Endothelial cell of umbilical vein (primary cell): ENCODE measurements around the gene CHST3. TPM values are rescaled to one million over a fixed set of nuclear protein-coding genes. Genes with fewer than 3 reads are reported as not detected.

Experiments
- BruUV-seq: library from RNA; stranded (reverse); fragments of 400-500 nt; replicated peaks from 2 replicates; lab custom pipeline; 2021; lab: Mats Ljungman, UMichigan
- CTCF ChIA-PET: fragments of 300-600, 350-600 bp; sonication (Branson Sonifier 250); formaldehyde crosslinking; loops from one replicate; lab custom pipeline; 2021; ENCODE audit warnings: antibody characterized with exemption, inconsistent platforms; lab: Charles Lee
- POLR2A ChIA-PET: fragments of 300-600, 350-600 bp; sonication (Branson Sonifier 250); formaldehyde crosslinking; loops from one replicate; lab custom pipeline; 2021; ENCODE audit warnings: antibody characterized with exemption, inconsistent platforms; lab: Charles Lee
- DNase-seq: peaks from one replicate; pipeline ENCODE4 v3.0.0-alpha.2; 2011; ENCODE audit warnings: low read depth, low spot score
- FAIRE-seq: peaks from 2 replicates; lab custom pipeline; 2011; peaks lifted over from hg19 to GRCh38; lab: Jason Lieb, UNC
- H2AFZ ChIP-seq: 2 replicates; pipeline ENCODE4 v1.6.0; 2012; ENCODE audit warnings: low read depth, low read length, control low read depth, inconsistent platforms
- H3K27ac ChIP-seq: 2 replicates; pipeline ENCODE4 v1.5.1; 2011; ENCODE audit warnings: low read depth, mild to moderate bottlenecking, control low read depth, low read length, moderate library complexity; ENCODE audit not compliant: insufficient read depth
- H3K27me3 ChIP-seq, 2 experiments: 2 replicates each; pipeline versions ENCODE4 v1.6.0 to v1.6.1; 2011; ENCODE audit warnings: low read length in 2 of 2, mixed read lengths in 1 of 2; ENCODE audit not compliant: control insufficient read depth in 2 of 2, insufficient read depth in 2 of 2
- H3K36me3 ChIP-seq, 2 experiments: 2 replicates in 1 of 2; 3 replicates in 1 of 2; pipeline ENCODE4 v1.5.1; 2011; ENCODE audit warnings: low read length in 2 of 2, mild to moderate bottlenecking in 1 of 2, moderate library complexity in 1 of 2; ENCODE audit not compliant: control insufficient read depth in 2 of 2, insufficient read depth in 2 of 2; ENCODE audit errors: extremely low read depth in 1 of 2
- H3K4me1 ChIP-seq: 3 replicates; pipeline ENCODE4 v1.5.1; 2011; ENCODE audit warnings: mild to moderate bottlenecking, low read length; ENCODE audit not compliant: control insufficient read depth, insufficient read depth; ENCODE audit errors: extremely low read depth
- H3K4me2 ChIP-seq: 2 replicates; pipeline ENCODE4 v1.6.1; 2011; ENCODE audit warnings: low read length, control low read depth, mixed read lengths; ENCODE audit not compliant: insufficient read depth
- H3K4me3 ChIP-seq, 3 experiments: fragments of 200-600 bp in 1 of 3; sonication (generic), shearing (Covaris generic) in 1 of 3; replicated peaks in 1 of 3; 2 replicates each; pipeline ENCODE4 v1.5.1; 2011 to 2016; ENCODE audit warnings: control low read depth in 3 of 3, low read length in 3 of 3, mild to moderate bottlenecking in 2 of 3, inconsistent platforms in 1 of 3, low read depth in 1 of 3, moderate library complexity in 1 of 3; ENCODE audit not compliant: insufficient read depth in 1 of 3
- H3K79me2 ChIP-seq: 2 replicates; pipeline ENCODE4 v1.6.0; 2012; ENCODE audit warnings: low read length, inconsistent platforms; ENCODE audit not compliant: control insufficient read depth, insufficient read depth
- H3K9ac ChIP-seq: replicated peaks from 2 replicates; pipeline ENCODE3; 2011; ENCODE audit warnings: low read length, control low read depth; ENCODE audit not compliant: insufficient read depth; ENCODE audit errors: extremely low read depth
- H3K9me1 ChIP-seq: replicated peaks from 3 replicates; pipeline ENCODE4 v1.6.0; 2011; ENCODE audit warnings: mild to moderate bottlenecking, low read length; ENCODE audit not compliant: control insufficient read depth, insufficient read depth; ENCODE audit errors: extremely low read depth
- H3K9me3 ChIP-seq: replicated peaks from 2 replicates; pipeline ENCODE4 v1.5.1; 2012; ENCODE audit warnings: low read length, inconsistent platforms; ENCODE audit not compliant: control insufficient read depth, insufficient read depth
- H4K20me1 ChIP-seq: replicated peaks from 2 replicates; pipeline ENCODE3; 2011; ENCODE audit warnings: mild to moderate bottlenecking, low read length; ENCODE audit not compliant: control insufficient read depth, insufficient read depth; ENCODE audit errors: extremely low read depth
- EZH2 ChIP-seq: IDR thresholded peaks from 2 replicates; pipeline ENCODE4 v1.6.1; 2012; ENCODE audit warnings: borderline replicate concordance, low read depth, mild to moderate bottlenecking, moderate library complexity, low read length, inconsistent platforms; ENCODE audit not compliant: severe bottlenecking
- FOS ChIP-seq: IDR thresholded peaks from 2 replicates; pipeline ENCODE4 v1.6.1; 2011; ENCODE audit warnings: mild to moderate bottlenecking, low read length, moderate library complexity, borderline replicate concordance; ENCODE audit not compliant: insufficient read depth
- GATA2 ChIP-seq: IDR thresholded peaks from 2 replicates; pipeline ENCODE4 v1.7.0; 2011; ENCODE audit warnings: low read depth, mild to moderate bottlenecking, moderate library complexity, mixed read lengths, low read length; ENCODE audit not compliant: insufficient read length, insufficient read depth
- JUN ChIP-seq: IDR thresholded peaks from 2 replicates; pipeline ENCODE4 v1.6.1; 2011; ENCODE audit warnings: borderline replicate concordance, low read depth; ENCODE audit not compliant: insufficient read length, insufficient read depth
- MAX ChIP-seq: IDR thresholded peaks from 2 replicates; pipeline ENCODE4 v1.6.1; 2011; ENCODE audit not compliant: insufficient read depth, insufficient read length
- MYC ChIP-seq: IDR thresholded peaks from one replicate; pipeline ENCODE4 v1.6.1; 2011; ENCODE audit warnings: mild to moderate bottlenecking, low read depth, low read length
- POLR2A ChIP-seq: IDR thresholded peaks from 2 replicates; pipeline ENCODE4 v1.6.1; 2012; ENCODE audit warnings: low read depth, mild to moderate bottlenecking, control low read depth, low read length
- POLR2AphosphoS5 ChIP-seq: IDR thresholded peaks from 2 replicates; pipeline ENCODE4 v1.6.1; 2012; ENCODE audit warnings: low read depth, mild to moderate bottlenecking, control low read depth, low read length, moderate library complexity; ENCODE audit not compliant: insufficient read depth
- dilution Hi-C: fragments of 300-500 bp; cut with MboI; formaldehyde crosslinking; loops from one replicate; pipeline ENCODE4 v1.15.0; 2019; ENCODE audit warnings: low sequenced_read_pairs; ENCODE audit not compliant: extremely low pct_ligation_motif_present
- intact Hi-C: fragments of 100-400 bp; cut with micrococcal nuclease; formaldehyde crosslinking; loops from one replicate; pipeline ENCODE4 v1.10.0; 2022
- polyA plus RNA-seq, 4 experiments: library from polyadenylated mRNA; depleted of rRNA in 3 of 4; stranded (reverse) in 3 of 4; unstranded in 1 of 4; fragments of >200 nt; gene quantifications; 2 replicates each; pipeline versions ENCODE4 v1.2.1 to v1.2.3, GENCODE V29; 2011 to 2012; ENCODE audit warnings: missing spikeins in 1 of 4
- total RNA-seq: library from RNA; stranded (reverse); gene quantifications from 2 replicates; pipeline ENCODE4 v1.2.3, GENCODE V29; 2021
- TF ChIP-seq, protein P1 (sequence below), 2 donors: IDR thresholded peaks; 1 replicate in 1 of 2; 2 replicates in 1 of 2; pipeline ENCODE4 v1.5.1; 2011; ENCODE audit warnings: low read length in 2 of 2, mild to moderate bottlenecking in 2 of 2, moderate library complexity in 2 of 2, control low read depth in 1 of 2, inconsistent platforms in 1 of 2, low read depth in 1 of 2; ENCODE audit not compliant: insufficient read depth in 1 of 2; ENCODE audit errors: extremely low read depth in 1 of 2

Gene CHST3
- total and polyA plus RNA-seq, 2 donors (not counting 3 experiments of a cell fraction or from before 2014, with no cell fraction given), result 5.5 to 11.5 TPM

DNA sequence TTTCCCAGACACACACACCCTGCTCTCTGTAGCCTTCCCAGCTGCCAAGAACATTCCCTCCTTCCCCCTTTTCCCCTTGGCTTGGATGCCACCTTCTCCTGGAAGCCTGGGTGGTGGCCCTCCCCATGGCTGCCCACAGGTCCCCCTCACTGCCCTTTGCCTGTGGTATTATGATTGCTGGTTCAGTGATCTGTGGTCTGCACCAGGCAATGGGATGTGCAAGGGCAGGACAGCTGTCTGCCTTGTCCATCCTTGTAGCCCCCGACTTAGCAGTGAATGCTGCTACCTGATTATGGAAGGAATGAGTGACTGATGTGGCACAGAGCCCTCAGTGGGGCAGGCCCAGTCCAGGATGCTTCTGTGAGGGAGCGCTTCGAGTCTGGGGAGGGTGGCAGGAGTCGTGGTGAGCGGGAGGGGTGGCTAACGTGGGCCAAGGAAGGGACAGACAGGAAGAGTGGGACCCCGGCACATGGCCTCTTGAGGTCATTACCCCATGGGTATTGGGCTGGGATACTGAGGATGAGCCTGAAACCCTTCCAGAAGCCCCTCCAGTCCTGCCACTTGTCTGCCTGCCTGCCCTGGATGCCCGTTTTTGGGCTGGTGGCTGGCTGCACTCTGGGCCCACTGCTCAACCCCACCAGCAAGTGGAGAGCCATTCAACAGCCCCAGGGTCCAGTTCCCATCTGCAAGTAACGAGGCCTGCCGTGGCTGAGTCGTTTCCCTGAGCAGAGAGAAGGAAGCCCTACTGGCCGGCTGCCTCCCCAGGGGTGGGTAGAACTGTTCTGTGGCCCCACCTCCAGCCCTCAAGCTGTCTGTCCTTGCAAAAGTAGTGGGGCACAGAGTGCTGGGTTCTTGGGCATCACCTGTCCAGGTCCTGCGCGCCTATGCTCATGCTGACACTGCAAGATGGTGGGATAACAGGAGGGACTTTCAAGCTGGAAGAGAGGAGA lies 8.8 kb downstream of the CHST3 start:
- DNase-seq, result no peak
- POLR2A ChIA-PET, result no interaction called here
- FAIRE-seq, result no peak
- no peak overlapping the region for H3K9ac ChIP-seq
- H3K9me3 ChIP-seq, result no peaks in the 10 kb centered on the region
- dilution Hi-C loops, result no loop called here
- H4K20me1 ChIP-seq, result no peaks in the 10 kb centered on the region
- no peak overlapping the region for H3K4me3 ChIP-seq
- peaks cover 28% of the 10 kb centered on the region for H3K4me1 ChIP-seq
- intact Hi-C loops, result no loop called here
- peaks cover 17% of the 10 kb centered on the region for H3K79me2 ChIP-seq
- H3K27me3 ChIP-seq, result no peaks in the 10 kb centered on the region
- no peak overlapping the region for H2AFZ ChIP-seq
- BruUV-seq, result no TSS peak
- no peaks in the 10 kb centered on the region for H3K36me3 ChIP-seq
- H3K4me2 ChIP-seq, result no peak overlapping the region
- TF ChIP-seq MAX (no peak), POLR2A (no peak)
- CTCF ChIA-PET, result interaction anchor here (4.6 to 7.2 kb wide), 3 partner anchors 16 to 77 kb away, joined by 31 to 57 read pairs (median 32); no protein-coding TSS in a partner anchor
- H3K9me1 ChIP-seq, result no peaks in the 10 kb centered on the region
- no peak overlapping the region for H3K27ac ChIP-seq

GRCh38 chr10:71973777-71974488 lies 9.7 kb downstream of the CHST3 start:
- no peak overlapping the region for H3K27ac ChIP-seq
- CTCF ChIA-PET, result interaction anchor here (4.6 to 7.2 kb wide), 3 partner anchors 17 to 78 kb away, joined by 31 to 57 read pairs (median 32); no protein-coding TSS in a partner anchor
- intact Hi-C loops, result no loop called here

More at GRCh38 chr10:71973777-71974488, 9.7 kb downstream of the CHST3 start:
- Histone ChIP-seq H4K20me1 (no peaks in the 10 kb centered on the region), H3K4me3 (no peak overlapping the region), H3K79me2 (peaks cover 14% of the 10 kb centered on the region), H3K9me3 (no peaks in the 10 kb centered on the region), H3K36me3 (no peaks in the 10 kb centered on the region), H3K9ac (no peak overlapping the region), H3K9me1 (no peaks in the 10 kb centered on the region), H3K27me3 (no peaks in the 10 kb centered on the region), H3K4me1 (peaks cover 38% of the 10 kb centered on the region), H3K4me2 (no peak overlapping the region), H2AFZ (no peak overlapping the region)
- POLR2A ChIA-PET, result no interaction called here
- TF ChIP-seq, protein P1, sequence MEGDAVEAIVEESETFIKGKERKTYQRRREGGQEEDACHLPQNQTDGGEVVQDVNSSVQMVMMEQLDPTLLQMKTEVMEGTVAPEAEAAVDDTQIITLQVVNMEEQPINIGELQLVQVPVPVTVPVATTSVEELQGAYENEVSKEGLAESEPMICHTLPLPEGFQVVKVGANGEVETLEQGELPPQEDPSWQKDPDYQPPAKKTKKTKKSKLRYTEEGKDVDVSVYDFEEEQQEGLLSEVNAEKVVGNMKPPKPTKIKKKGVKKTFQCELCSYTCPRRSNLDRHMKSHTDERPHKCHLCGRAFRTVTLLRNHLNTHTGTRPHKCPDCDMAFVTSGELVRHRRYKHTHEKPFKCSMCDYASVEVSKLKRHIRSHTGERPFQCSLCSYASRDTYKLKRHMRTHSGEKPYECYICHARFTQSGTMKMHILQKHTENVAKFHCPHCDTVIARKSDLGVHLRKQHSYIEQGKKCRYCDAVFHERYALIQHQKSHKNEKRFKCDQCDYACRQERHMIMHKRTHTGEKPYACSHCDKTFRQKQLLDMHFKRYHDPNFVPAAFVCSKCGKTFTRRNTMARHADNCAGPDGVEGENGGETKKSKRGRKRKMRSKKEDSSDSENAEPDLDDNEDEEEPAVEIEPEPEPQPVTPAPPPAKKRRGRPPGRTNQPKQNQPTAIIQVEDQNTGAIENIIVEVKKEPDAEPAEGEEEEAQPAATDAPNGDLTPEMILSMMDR (IDR thresholded peaks at IDR 0.05; ENCODE audit: extremely low read depth in 1 of 2, insufficient read depth in 1 of 2, low read depth in 1 of 2, low read length in 2 of 2), result no peak
- TF ChIP-seq MYC (no peak), POLR2AphosphoS5 (no peak), EZH2 (no peak), POLR2A (no peak), MAX (no peak), FOS (no peak), JUN (no peak), GATA2 (no peak)
- dilution Hi-C loops, result no loop called here
- FAIRE-seq (peak; percentile 4), DNase-seq (no peak)
- no TSS peak for BruUV-seq
